ENCODE measurements around the gene BCL6B. TPM values are rescaled to one million over a fixed set of nuclear protein-coding genes. Genes with fewer than 3 reads are reported as not detected.
A peak's percentile ranks its signal among the peaks of the same experiment; 100 is the strongest.

The BCL6B gene
- total RNA-seq, 1 donor from 2014 or later = not detected

GRCh38 chr17:7005716-7006115 is 17.1 kb upstream of the BCL6B start:
- Histone ChIP-seq H3K36me3 (ENCODE audit: control insufficient read depth, insufficient read depth, low read length) (peaks cover 11% of the 10 kb centered on the region), H3K4me3 (ENCODE audit: low read depth, low read length) (no peak overlapping the region), H3K27me3 (ENCODE audit: control insufficient read depth, insufficient read depth, low read length) (no peaks in the 10 kb centered on the region)
- TF ChIP-seq CTCF (IDR thresholded peaks at IDR 0.05; ENCODE audit: insufficient read depth, low read length, severe bottlenecking) = no peak
- DNase-seq (ENCODE audit: low read depth) = no peak
- FAIRE-seq = no peak

- no peak for DNase-seq (ENCODE audit: low read depth)
- peak; percentile 58 for FAIRE-seq
- TF ChIP-seq CTCF (IDR thresholded peaks at IDR 0.05; ENCODE audit: insufficient read depth, low read length, severe bottlenecking) = no peak
- Histone ChIP-seq H3K36me3 (ENCODE audit: control insufficient read depth, insufficient read depth, low read length) (peaks cover 10% of the 10 kb centered on the region), H3K27me3 (ENCODE audit: control insufficient read depth, insufficient read depth, low read length) (no peaks in the 10 kb centered on the region), H3K4me3 (ENCODE audit: low read depth, low read length) (no peak overlapping the region)
Measured at GRCh38 chr17:7007143-7007542, 15.7 kb upstream of the BCL6B start.

GRCh38 chr17:7010523-7010922 is 12.3 kb upstream of the BCL6B start:
- no peak for TF ChIP-seq CTCF (IDR thresholded peaks at IDR 0.05; ENCODE audit: insufficient read depth, low read length, severe bottlenecking)
- DNase-seq (ENCODE audit: low read depth) = no peak
- H3K4me3 ChIP-seq (ENCODE audit: low read depth, low read length) = no peak overlapping the region
- H3K27me3 ChIP-seq (ENCODE audit: control insufficient read depth, insufficient read depth, low read length) = no peaks in the 10 kb centered on the region
- H3K36me3 ChIP-seq (ENCODE audit: control insufficient read depth, insufficient read depth, low read length) = peaks cover 7% of the 10 kb centered on the region
- FAIRE-seq = no peak

GRCh38 chr17:7011415-7011814 is 11.4 kb upstream of the BCL6B start:
- Histone ChIP-seq H3K36me3 (ENCODE audit: control insufficient read depth, insufficient read depth, low read length) (peaks cover 7% of the 10 kb centered on the region), H3K27me3 (ENCODE audit: control insufficient read depth, insufficient read depth, low read length) (no peaks in the 10 kb centered on the region), H3K4me3 (ENCODE audit: low read depth, low read length) (peak overlapping the region; percentile 98)
- DNase-seq (ENCODE audit: low read depth) (no peak), FAIRE-seq (no peak)
- no peak for TF ChIP-seq CTCF (IDR thresholded peaks at IDR 0.05; ENCODE audit: insufficient read depth, low read length, severe bottlenecking)

- no peak for FAIRE-seq
Measured at GRCh38 chr17:7011942-7012254, 11.0 kb upstream of the BCL6B start.

More at GRCh38 chr17:7011942-7012254, 11.0 kb upstream of the BCL6B start:
- peak overlapping the region; percentile 98 for H3K4me3 ChIP-seq (ENCODE audit: low read depth, low read length)
- no peak for DNase-seq (ENCODE audit: low read depth)
- TF ChIP-seq CTCF (IDR thresholded peaks at IDR 0.05; ENCODE audit: insufficient read depth, low read length, severe bottlenecking) = no peak
- H3K36me3 ChIP-seq (ENCODE audit: control insufficient read depth, insufficient read depth, low read length) = peaks cover 6% of the 10 kb centered on the region
- H3K27me3 ChIP-seq (ENCODE audit: control insufficient read depth, insufficient read depth, low read length) = no peaks in the 10 kb centered on the region

Measured in bronchial epithelial cell (primary cell).